ENCODE results near the gene BCKDK.
"Not testable (repeated sequence)": the region's sequence is repeated elsewhere in the genome, so short reads cannot be mapped to it uniquely, and the experiment has no call there.

Gene BCKDK

GRCh38 chr16:31138621-31139578 lies 30.7 kb downstream of the BCKDK start:
- no peak for DNase-seq

- DNase-seq: not testable (repeated sequence)
Measured at GRCh38 chr16:31141071-31141469, 32.9 kb downstream of the BCKDK start.

- peak in 13 of 58 donors; percentile 31 to 79 (median 48) for DNase-seq
Measured at GRCh38 chr16:31141489-31142108, 33.4 kb downstream of the BCKDK start.

GRCh38 chr16:31142109-31143010 lies 34.2 kb downstream of the BCKDK start:
- DNase-seq: peak; percentile 32 to 99 (median 97)

- DNase-seq: no peak
Measured at GRCh38 chr16:31143011-31143693, 35.0 kb downstream of the BCKDK start.

- no peak for DNase-seq
Measured at GRCh38 chr16:31143694-31144148, 35.5 kb downstream of the BCKDK start.

GRCh38 chr16:31144418-31144817 lies 36.2 kb downstream of the BCKDK start:
- DNase-seq: not testable (repeated sequence)

- no peak for DNase-seq
Measured at GRCh38 chr16:31145398-31145990, 37.3 kb downstream of the BCKDK start.

- DNase-seq: no peak
Measured at GRCh38 chr16:31147574-31147973, 39.4 kb downstream of the BCKDK start.

GRCh38 chr16:31148281-31148728 lies 40.1 kb downstream of the BCKDK start:
- no peak for DNase-seq

- no peak for DNase-seq
Measured at GRCh38 chr16:31148896-31149295, 40.7 kb downstream of the BCKDK start.

GRCh38 chr16:31149332-31149731 lies 41.1 kb downstream of the BCKDK start:
- DNase-seq: no peak

GRCh38 chr16:31149894-31150890 lies 42.0 kb downstream of the BCKDK start, which contains the start of gene PRSS36:
Gene PRSS36, minus strand, starts transcription at chr16:31150066. Its CDS starts 31 bp downstream, at chr16:31150035.
- DNase-seq: no peak

- not testable (repeated sequence) for DNase-seq
Measured at GRCh38 chr16:31150976-31151375, 42.8 kb downstream of the BCKDK start.

GRCh38 chr16:31157136-31157535 lies 49.0 kb downstream of the BCKDK start:
- peak in 2 of 58 donors; percentile 2 to 16 for DNase-seq
